Endothelial cell (in vitro differentiated cells): ENCODE results near the gene GDNF. TPM values are rescaled to one million over a fixed set of nuclear protein-coding genes. Genes with fewer than 3 reads are reported as not detected.
"Not testable (repeated sequence)": the region's sequence is repeated elsewhere in the genome, so short reads cannot be mapped to it uniquely, and the experiment has no call there.

Experiments used
- DNase-seq: peaks from one replicate; pipeline ENCODE4 v3.0.0; 2021; ENCODE audit warnings: low spot score
- H3K27ac Mint-ChIP-seq: one replicate; pipeline ENCODE4 v1.8.0; 2021; ENCODE audit warnings: mixed read lengths, inconsistent platforms; ENCODE audit not compliant: unreplicated experiment
- H3K27me3 Mint-ChIP-seq: one replicate; pipeline ENCODE4 v1.8.0; 2021; ENCODE audit warnings: mild to moderate bottlenecking, moderate library complexity, mixed read lengths, inconsistent platforms; ENCODE audit not compliant: unreplicated experiment
- H3K36me3 Mint-ChIP-seq: one replicate; pipeline ENCODE4 v1.8.0; 2021; ENCODE audit warnings: mild to moderate bottlenecking, low read depth, mixed read lengths, inconsistent platforms; ENCODE audit not compliant: unreplicated experiment
- H3K4me1 Mint-ChIP-seq: one replicate; pipeline ENCODE4 v1.8.0; 2021; ENCODE audit warnings: mild to moderate bottlenecking, mixed read lengths, inconsistent platforms; ENCODE audit not compliant: unreplicated experiment
- H3K4me3 Mint-ChIP-seq: one replicate; pipeline ENCODE4 v1.8.0; 2021; ENCODE audit warnings: mild to moderate bottlenecking, mixed read lengths, inconsistent platforms; ENCODE audit not compliant: unreplicated experiment
- H3K9me3 Mint-ChIP-seq: one replicate; pipeline ENCODE4 v1.8.0; 2021; ENCODE audit warnings: mixed read lengths, inconsistent platforms; ENCODE audit not compliant: unreplicated experiment
- total RNA-seq: library from RNA; stranded (reverse); fragmentation: NEBNext Ultra II Directional; extraction: Animal tissue kit (Norgen Biotek cat#: 25700); gene quantifications from one replicate; pipeline ENCODE4 v1.2.1, GENCODE V29; 2021; ENCODE audit not compliant: unreplicated experiment
- TF ChIP-seq, protein P1 (sequence below): fragments of 200-600 bp; sonication (generic); IDR thresholded peaks from one replicate; pipeline ENCODE4 v1.5.0; 2021; ENCODE audit warnings: antibody characterized with exemption; ENCODE audit not compliant: unreplicated experiment

The GDNF gene
- total RNA-seq, 1 donor from 2014 or later = not detected

DNA sequence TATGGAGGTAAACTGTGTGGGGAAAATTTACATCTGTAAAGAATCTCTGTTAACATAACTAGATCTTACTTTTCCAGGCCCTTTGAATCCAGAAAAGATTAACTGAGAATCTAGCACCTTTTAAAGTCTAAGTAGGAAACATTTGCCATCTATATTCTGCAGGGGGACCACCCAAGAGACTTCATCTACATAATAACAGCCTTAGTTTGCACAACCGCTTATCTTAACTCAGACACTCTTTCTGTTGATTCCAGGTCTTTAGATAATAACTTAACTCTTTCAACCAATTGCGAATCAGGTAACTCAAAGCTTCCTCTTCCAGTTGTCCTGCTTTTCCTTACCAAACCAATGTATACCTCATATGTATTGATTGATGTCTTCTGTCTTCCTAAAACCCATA, 53.4 kb downstream of the GDNF start:
- Mint-ChIP-seq H3K27me3 (no peaks in the 10 kb centered on the region), H3K4me1 (no peaks in the 10 kb centered on the region)

DNA sequence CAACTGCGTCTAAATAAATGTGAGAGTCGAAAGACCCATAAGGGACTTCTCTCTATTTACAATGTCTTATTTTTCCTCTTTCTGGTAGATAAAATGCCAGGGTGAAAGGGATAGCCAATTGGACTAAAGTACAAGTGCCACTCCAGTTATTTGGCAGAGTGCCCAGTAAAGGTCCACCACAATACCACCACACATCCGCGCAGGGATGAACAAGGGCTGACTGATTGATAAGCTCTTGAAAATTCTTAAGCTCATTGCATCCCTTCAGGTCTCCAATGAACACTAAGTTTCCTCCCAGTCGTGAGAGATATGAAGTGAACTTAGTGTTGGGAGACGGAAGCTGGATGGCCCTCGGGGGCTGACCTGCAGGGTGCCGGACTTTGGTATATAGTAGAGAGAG, 58.4 kb downstream of the GDNF start:
- DNase-seq, H3K4me1 Mint-ChIP-seq, H3K27me3 Mint-ChIP-seq, H3K36me3 Mint-ChIP-seq, H3K9me3 Mint-ChIP-seq, H3K4me3 Mint-ChIP-seq, H3K27ac Mint-ChIP-seq: not testable (repeated sequence)

More for the DNA sequence above, 53.4 kb downstream of the GDNF start:
- DNase-seq = no peak
- no peak overlapping the region for H3K27ac Mint-ChIP-seq
- H3K9me3 Mint-ChIP-seq = no peaks in the 10 kb centered on the region
- H3K4me3 Mint-ChIP-seq = no peak overlapping the region
- TF ChIP-seq, protein P1, sequence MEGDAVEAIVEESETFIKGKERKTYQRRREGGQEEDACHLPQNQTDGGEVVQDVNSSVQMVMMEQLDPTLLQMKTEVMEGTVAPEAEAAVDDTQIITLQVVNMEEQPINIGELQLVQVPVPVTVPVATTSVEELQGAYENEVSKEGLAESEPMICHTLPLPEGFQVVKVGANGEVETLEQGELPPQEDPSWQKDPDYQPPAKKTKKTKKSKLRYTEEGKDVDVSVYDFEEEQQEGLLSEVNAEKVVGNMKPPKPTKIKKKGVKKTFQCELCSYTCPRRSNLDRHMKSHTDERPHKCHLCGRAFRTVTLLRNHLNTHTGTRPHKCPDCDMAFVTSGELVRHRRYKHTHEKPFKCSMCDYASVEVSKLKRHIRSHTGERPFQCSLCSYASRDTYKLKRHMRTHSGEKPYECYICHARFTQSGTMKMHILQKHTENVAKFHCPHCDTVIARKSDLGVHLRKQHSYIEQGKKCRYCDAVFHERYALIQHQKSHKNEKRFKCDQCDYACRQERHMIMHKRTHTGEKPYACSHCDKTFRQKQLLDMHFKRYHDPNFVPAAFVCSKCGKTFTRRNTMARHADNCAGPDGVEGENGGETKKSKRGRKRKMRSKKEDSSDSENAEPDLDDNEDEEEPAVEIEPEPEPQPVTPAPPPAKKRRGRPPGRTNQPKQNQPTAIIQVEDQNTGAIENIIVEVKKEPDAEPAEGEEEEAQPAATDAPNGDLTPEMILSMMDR = no peak
- H3K36me3 Mint-ChIP-seq = no peaks in the 10 kb centered on the region

DNA sequence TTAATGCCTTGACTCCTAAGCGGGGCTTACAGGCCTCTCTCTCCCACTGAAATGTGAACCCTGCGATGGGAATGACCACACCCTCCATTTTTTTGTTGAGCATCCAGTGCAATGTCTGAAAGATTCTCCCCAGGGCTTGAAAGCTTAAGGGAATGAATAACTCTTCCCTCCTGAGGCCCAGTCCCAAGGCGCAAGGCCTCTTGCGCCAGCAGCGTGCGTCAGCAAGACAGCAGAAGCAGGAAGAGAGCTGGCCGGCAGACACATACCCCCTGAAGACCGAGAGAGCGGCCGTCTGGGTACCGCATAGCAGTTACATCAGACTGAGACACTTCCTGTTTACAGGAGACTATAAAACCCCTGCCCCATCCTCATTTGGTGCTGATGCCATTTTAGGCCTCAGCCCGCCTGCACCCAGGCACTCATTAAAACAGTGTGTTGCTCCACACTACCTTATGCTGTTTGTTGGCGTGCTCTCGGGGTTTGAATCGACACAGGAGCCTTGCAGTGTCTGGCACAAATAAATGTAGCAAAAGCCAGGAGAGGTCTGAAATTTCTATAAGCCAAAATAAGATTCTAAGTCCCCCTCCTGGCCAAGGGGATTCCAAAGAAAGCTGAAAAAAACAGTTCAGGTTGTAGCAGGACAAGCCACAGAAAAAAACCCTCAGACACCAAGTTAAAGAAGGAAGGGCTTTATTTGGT, 62.3 kb downstream of the GDNF start:
- Mint-ChIP-seq H3K27ac (no peak overlapping the region), H3K4me1 (no peaks in the 10 kb centered on the region), H3K36me3 (peaks cover 4% of the 10 kb centered on the region), H3K9me3 (no peaks in the 10 kb centered on the region), H3K4me3 (no peak overlapping the region), H3K27me3 (no peaks in the 10 kb centered on the region)
- no peak for DNase-seq
- TF ChIP-seq, protein P1 = no peak

DNA sequence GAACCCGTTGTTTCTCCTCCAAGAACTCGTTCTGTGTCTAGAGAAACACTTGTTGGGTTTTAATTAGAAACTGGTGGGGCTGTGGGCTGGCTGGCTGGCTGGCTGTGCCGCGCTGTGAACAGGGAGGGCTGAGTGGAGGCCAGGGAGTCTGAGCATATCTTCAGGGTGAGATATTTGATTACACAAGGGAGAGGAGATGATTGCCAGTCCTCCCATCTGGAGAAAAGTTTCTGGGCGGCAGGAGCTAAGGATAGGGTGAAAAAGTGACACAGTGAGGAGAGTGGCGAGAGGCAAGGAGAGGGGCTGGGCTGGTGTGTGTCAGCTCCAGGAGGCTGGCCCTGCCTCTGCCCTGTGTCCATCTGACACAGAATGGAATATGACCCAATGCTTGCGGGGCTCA, 63.0 kb downstream of the GDNF start:
- Mint-ChIP-seq H3K27ac (peak overlapping the region; percentile 11), H3K4me1 (no peaks in the 10 kb centered on the region), H3K36me3 (peaks cover 4% of the 10 kb centered on the region), H3K9me3 (no peaks in the 10 kb centered on the region), H3K4me3 (no peak overlapping the region), H3K27me3 (no peaks in the 10 kb centered on the region)
- DNase-seq = no peak
- TF ChIP-seq, protein P1 = no peak

DNA sequence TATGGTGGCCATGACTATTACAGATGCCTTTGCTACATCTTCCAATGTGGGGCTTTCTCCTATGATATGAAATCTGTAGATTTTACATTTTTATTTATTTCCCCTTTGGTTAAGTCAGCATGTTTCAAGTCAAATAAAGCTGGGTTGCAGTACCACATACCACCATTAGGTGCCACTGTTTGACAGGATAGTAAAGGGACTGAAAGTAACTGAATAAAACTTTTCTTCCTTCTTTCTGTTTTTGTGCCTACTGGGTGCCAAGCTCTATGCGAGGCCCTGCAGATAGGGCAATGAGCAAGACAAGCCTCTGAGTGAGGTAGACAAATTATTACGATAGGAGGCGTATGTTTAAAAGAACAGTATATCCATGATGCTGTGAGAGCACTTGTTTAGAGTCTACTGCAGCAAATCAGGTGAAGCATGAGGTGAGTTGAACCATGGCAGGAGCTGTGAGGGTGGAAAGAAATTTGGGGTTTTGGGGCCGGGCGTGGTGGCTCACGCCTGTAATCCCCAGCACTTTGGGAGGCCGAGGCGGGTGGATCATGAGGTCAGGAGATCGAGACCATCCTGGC, 64.8 kb downstream of the GDNF start:
- H3K9me3 Mint-ChIP-seq = no peaks in the 10 kb centered on the region
- DNase-seq = no peak
- no peak overlapping the region for H3K4me3 Mint-ChIP-seq
- H3K4me1 Mint-ChIP-seq = no peaks in the 10 kb centered on the region
- TF ChIP-seq, protein P1 = peak; percentile 88
- H3K27ac Mint-ChIP-seq = no peak overlapping the region
- H3K27me3 Mint-ChIP-seq = no peaks in the 10 kb centered on the region
- peaks cover 4% of the 10 kb centered on the region for H3K36me3 Mint-ChIP-seq
